SK-N-SH (cell line): ENCODE measurements around the gene APLP1. TPM values are rescaled to one million over a fixed set of nuclear protein-coding genes. Genes with fewer than 3 reads are reported as not detected.

ENCODE experiments used
- CTCF ChIA-PET: fragments of 300-600, 350-600 bp; formaldehyde crosslinking; extraction: SDS; loops from one replicate; lab custom pipeline; 2021; lab: Yijun Ruan, JAX
- POLR2A ChIA-PET: fragments of 350-600 bp; sonication (Branson Sonifier 250); formaldehyde crosslinking; extraction: SDS; loops from one replicate; lab custom pipeline; 2020; ENCODE audit warnings: antibody characterized with exemption, inconsistent platforms; lab: Yijun Ruan, JAX
- DNase-seq: peaks from one replicate; pipeline ENCODE4 v3.0.0; 2012
- H2AFZ ChIP-seq: fragments of 200-600 bp; sonication (generic); 2 replicates; pipeline ENCODE4 v1.8.1; 2016; ENCODE audit warnings: antibody characterized with exemption, mild to moderate bottlenecking, low read depth
- H3F3A ChIP-seq: fragments of 200-600 bp; sonication (generic); replicated peaks from 2 replicates; pipeline ENCODE3; 2016; ENCODE audit warnings: antibody characterized with exemption, mild to moderate bottlenecking; ENCODE audit not compliant: insufficient read depth
- H3K27ac ChIP-seq, 2 experiments: fragments of 200-500 bp in 1 of 2; fragments of 200-600 bp in 1 of 2; sonication (Bioruptor generic) in 1 of 2; sonication (generic), shearing (Covaris generic) in 1 of 2; 2 replicates each; pipeline versions ENCODE4 v1.5.1 to v1.6.1; 2014 to 2016; ENCODE audit warnings: low read depth in 2 of 2, inconsistent platforms in 1 of 2, low read length in 1 of 2, mild to moderate bottlenecking in 1 of 2, mixed read lengths in 1 of 2
- H3K27me3 ChIP-seq: fragments of 200-600 bp; sonication (generic), shearing (Covaris generic); 2 replicates; pipeline ENCODE4 v1.6.1; 2016; ENCODE audit warnings: mixed run types; ENCODE audit not compliant: insufficient read depth
- H3K36me3 ChIP-seq, 2 experiments: fragments of 200-500 bp in 1 of 2; fragments of 200-600 bp in 1 of 2; sonication (Bioruptor generic) in 1 of 2; sonication (generic) in 1 of 2; replicated peaks in 1 of 2; 2 replicates each; pipeline versions ENCODE3 to v1.5.1; 2014 to 2016; ENCODE audit warnings: low read length in 1 of 2, mild to moderate bottlenecking in 1 of 2; ENCODE audit not compliant: insufficient read depth in 2 of 2, control insufficient read depth in 1 of 2
- H3K4me1 ChIP-seq, 2 experiments: fragments of 200-500 bp in 1 of 2; fragments of 200-600 bp in 1 of 2; sonication (Bioruptor generic) in 1 of 2; sonication (generic), shearing (Covaris generic) in 1 of 2; 2 replicates each; pipeline versions ENCODE4 v1.5.1 to v1.6.1; 2014 to 2016; ENCODE audit warnings: low read depth in 1 of 2, low read length in 1 of 2, mixed run types in 1 of 2; ENCODE audit not compliant: insufficient read depth in 2 of 2, control insufficient read depth in 1 of 2
- H3K4me2 ChIP-seq: fragments of 200-600 bp; sonication (generic), shearing (Covaris generic); 2 replicates; pipeline ENCODE4 v1.6.1; 2017; ENCODE audit warnings: mixed run types
- H3K4me3 ChIP-seq, 2 experiments: fragments of 200-500 bp in 1 of 2; fragments of 200-600 bp in 1 of 2; sonication (Bioruptor generic) in 1 of 2; sonication (generic), shearing (Covaris generic) in 1 of 2; 2 replicates each; pipeline versions ENCODE4 v1.5.1 to v1.8.1; 2014 to 2016; ENCODE audit warnings: low read depth in 2 of 2, inconsistent platforms in 1 of 2, low read length in 1 of 2, mild to moderate bottlenecking in 1 of 2, mixed read lengths in 1 of 2, moderate library complexity in 1 of 2
- H3K79me2 ChIP-seq: fragments of 200-600 bp; sonication (generic); 2 replicates; pipeline ENCODE4 v1.8.1; 2017; ENCODE audit warnings: mild to moderate bottlenecking; ENCODE audit not compliant: insufficient read depth
- H3K9ac ChIP-seq: fragments of 200-600 bp; sonication (generic); 2 replicates; pipeline ENCODE4 v1.6.1; 2017; ENCODE audit warnings: mixed run types
- H3K9me2 ChIP-seq: fragments of 200-600 bp; sonication (generic); 2 replicates; pipeline ENCODE4 v1.6.1; 2017; ENCODE audit warnings: mixed run types
- H3K9me3 ChIP-seq: fragments of 200-600 bp; sonication (generic); 2 replicates; pipeline ENCODE4 v1.6.1; 2017; ENCODE audit warnings: mixed run types, mild to moderate bottlenecking, moderate library complexity
- H4K20me1 ChIP-seq: fragments of 200-600 bp; sonication (generic); 2 replicates; pipeline ENCODE4 v1.6.1; 2017; ENCODE audit warnings: mild to moderate bottlenecking, mixed run types; ENCODE audit not compliant: insufficient read depth
- CHD2 ChIP-seq: fragments of 150-350 bp; IDR thresholded peaks from 2 replicates; pipeline ENCODE4 v1.6.1; 2018; ENCODE audit warnings: low read length; ENCODE audit not compliant: partially characterized antibody
- CTCF ChIP-seq: fragments of 200-600 bp; sonication (generic); IDR thresholded peaks from 2 replicates; pipeline ENCODE4 v1.6.1; 2017; ENCODE audit warnings: antibody characterized with exemption, mild to moderate bottlenecking, moderate library complexity
- EP300 ChIP-seq, 2 experiments: IDR thresholded peaks; 2 replicates each; pipeline versions ENCODE4 v1.4.0 to v1.6.1; 2012; ENCODE audit warnings: borderline replicate concordance in 1 of 2, low read depth in 1 of 2, low read length in 1 of 2
- EZH2phosphoT487 ChIP-seq: fragments of 200-600 bp; sonication (generic); IDR thresholded peaks from 2 replicates; pipeline ENCODE4 v1.6.1; 2017; ENCODE audit warnings: low read depth, mixed run types, mild to moderate bottlenecking, antibody characterized with exemption, moderate library complexity, borderline replicate concordance
- GATA2 ChIP-seq: sonication (generic); formaldehyde crosslinking; IDR thresholded peaks from 2 replicates; pipeline ENCODE4 v1.5.0; 2020; ENCODE audit warnings: mild to moderate bottlenecking, missing genetic modification reagents
- IRF3 ChIP-seq: fragments of 150-350 bp; IDR thresholded peaks from 2 replicates; pipeline ENCODE4 v1.6.1; 2016; ENCODE audit warnings: mild to moderate bottlenecking, low read depth, low read length
- MXI1 ChIP-seq: IDR thresholded peaks from 2 replicates; pipeline ENCODE4 v1.6.1; 2012; ENCODE audit warnings: mild to moderate bottlenecking, low read depth, low read length, improper control_type of control experiment
- REST ChIP-seq: IDR thresholded peaks from 2 replicates; pipeline ENCODE4 v1.6.1; 2012; ENCODE audit warnings: mild to moderate bottlenecking, low read depth, low read length, moderate library complexity
- SIN3A ChIP-seq: IDR thresholded peaks from 2 replicates; pipeline ENCODE4 v1.6.1; 2012; ENCODE audit warnings: low read depth, mild to moderate bottlenecking, low read length, moderate library complexity, borderline replicate concordance
- USF1 ChIP-seq: IDR thresholded peaks from 2 replicates; pipeline ENCODE4 v1.4.0; 2012; ENCODE audit warnings: low read depth, borderline replicate concordance
- USF2 ChIP-seq: fragments of 150-350 bp; IDR thresholded peaks from 2 replicates; pipeline ENCODE4 v1.6.1; 2017; ENCODE audit warnings: antibody characterized with exemption, low read length, low read depth, borderline replicate concordance
- WGBS: methylation state at CpG from one replicate; pipeline ENCODE4 v1.1.6; 2017; ENCODE audit warnings: low lambda C conversion rate; 5-methylcytosine and 5-hydroxymethylcytosine counted together
- polyA plus RNA-seq, 3 experiments: library from polyadenylated mRNA; depleted of rRNA; stranded (reverse); fragments of >200 nt; gene quantifications; 2 replicates each; pipeline ENCODE4 v1.2.3, GENCODE V29; 2012
- TF ChIP-seq, protein P1 (sequence below): IDR thresholded peaks from 2 replicates; pipeline ENCODE4; 2012

The APLP1 gene
- polyA plus RNA-seq, 1 of the 3 experiments (the other 2 are of a cell fraction), result 66.7 TPM

DNA sequence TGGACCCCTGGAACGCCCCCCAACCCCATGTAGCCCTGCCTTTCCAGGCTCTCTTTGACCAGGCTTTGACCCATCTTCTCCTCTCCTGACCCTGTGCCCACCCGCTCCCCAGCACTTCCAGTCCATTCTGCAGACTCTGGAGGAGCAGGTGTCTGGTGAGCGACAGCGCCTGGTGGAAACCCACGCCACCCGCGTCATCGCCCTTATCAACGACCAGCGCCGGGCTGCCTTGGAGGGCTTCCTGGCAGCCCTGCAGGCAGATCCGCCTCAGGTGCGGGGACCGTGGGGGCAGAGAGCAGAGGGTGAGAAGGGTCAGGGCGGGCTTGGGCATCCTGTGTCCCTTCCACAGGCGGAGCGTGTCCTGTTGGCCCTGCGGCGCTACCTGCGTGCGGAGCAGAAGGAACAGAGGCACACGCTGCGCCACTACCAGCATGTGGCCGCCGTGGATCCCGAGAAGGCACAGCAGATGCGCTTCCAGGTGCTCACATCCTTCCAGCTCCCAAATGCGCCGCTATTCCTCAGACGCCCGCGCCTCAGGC lies 6.1 kb downstream of the APLP1 start:
- H3K4me2 ChIP-seq, result no peak overlapping the region
- no peak overlapping the region for H3K4me3 ChIP-seq
- no peaks in the 10 kb centered on the region for H3K79me2 ChIP-seq
- no peak for TF ChIP-seq MXI1
- WGBS, result 91% methylated on average over 28 of the region's 32 CpGs
- no peaks in the 10 kb centered on the region for H3F3A ChIP-seq
- H3K27ac ChIP-seq, result no peak overlapping the region
- H3K36me3 ChIP-seq, result peaks cover 0 to 3% of the 10 kb centered on the region in 2 experiments
- POLR2A ChIA-PET, result no interaction called here
- no peaks in the 10 kb centered on the region for H3K27me3 ChIP-seq
- H2AFZ ChIP-seq, result no peak overlapping the region
- no peaks in the 10 kb centered on the region for H3K9me2 ChIP-seq
- H3K9ac ChIP-seq, result no peak overlapping the region
- H3K4me1 ChIP-seq, result peaks cover under 1% of the 10 kb centered on the region in 2 experiments; a peak in 1 of 4 replicates
- no peaks in the 10 kb centered on the region for H3K9me3 ChIP-seq
- H4K20me1 ChIP-seq, result no peaks in the 10 kb centered on the region
- DNase-seq, result no peak
- CTCF ChIA-PET, result no interaction called here

- Histone ChIP-seq H3K4me3 (no peak overlapping the region), H4K20me1 (0 out of 2 replicates have a peak, but pooled peaks cover 5% of the 10 kb centered on the region), H3K4me1 (no peaks in the 10 kb centered on the region; a peak in 1 of 4 replicates), H3F3A (no peaks in the 10 kb centered on the region), H3K9me3 (no peaks in the 10 kb centered on the region), H3K9ac (no peak overlapping the region), H3K36me3 (peaks cover 0 to 3% of the 10 kb centered on the region in 2 experiments), H3K9me2 (no peaks in the 10 kb centered on the region), H2AFZ (no peak overlapping the region), H3K4me2 (no peak overlapping the region), H3K79me2 (no peaks in the 10 kb centered on the region), H3K27ac (no peak overlapping the region), H3K27me3 (no peaks in the 10 kb centered on the region)
- POLR2A ChIA-PET, result no interaction called here
- CTCF ChIA-PET, result interaction anchor here (1.0 kb wide), 2 partner anchors 9 to 53 kb away, joined by 3 to 6 read pairs; no protein-coding TSS in a partner anchor
- 72% methylated on average over 19 of the region's 23 CpGs for WGBS
- no peak for DNase-seq
- TF ChIP-seq USF2 (no peak), CHD2 (no peak), IRF3 (no peak), CTCF (no peak), EP300 (IDR thresholded peaks at IDR 0.05; ENCODE audit: borderline replicate concordance in 1 of 2, low read depth in 1 of 2, low read length in 1 of 2) (no peak), SIN3A (no peak), REST (no peak), GATA2 (CRISPR knock-in tag) (no peak), USF1 (no peak), EZH2phosphoT487 (no peak)
- TF ChIP-seq, protein P1, sequence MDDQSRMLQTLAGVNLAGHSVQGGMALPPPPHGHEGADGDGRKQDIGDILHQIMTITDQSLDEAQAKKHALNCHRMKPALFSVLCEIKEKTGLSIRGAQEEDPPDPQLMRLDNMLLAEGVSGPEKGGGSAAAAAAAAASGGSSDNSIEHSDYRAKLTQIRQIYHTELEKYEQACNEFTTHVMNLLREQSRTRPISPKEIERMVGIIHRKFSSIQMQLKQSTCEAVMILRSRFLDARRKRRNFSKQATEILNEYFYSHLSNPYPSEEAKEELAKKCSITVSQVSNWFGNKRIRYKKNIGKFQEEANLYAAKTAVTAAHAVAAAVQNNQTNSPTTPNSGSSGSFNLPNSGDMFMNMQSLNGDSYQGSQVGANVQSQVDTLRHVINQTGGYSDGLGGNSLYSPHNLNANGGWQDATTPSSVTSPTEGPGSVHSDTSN, result no peak
Measured at GRCh38 chr19:35879068-35879467, 10.7 kb downstream of the APLP1 start.
